G401.6 (cell line): ENCODE measurements around the gene TRAPPC2L.

Source experiments
- FAIRE-seq: peaks from 2 replicates; lab custom pipeline; 2012; peaks lifted over from hg19 to GRCh38; lab: Jason Lieb, UNC

The TRAPPC2L gene

DNA sequence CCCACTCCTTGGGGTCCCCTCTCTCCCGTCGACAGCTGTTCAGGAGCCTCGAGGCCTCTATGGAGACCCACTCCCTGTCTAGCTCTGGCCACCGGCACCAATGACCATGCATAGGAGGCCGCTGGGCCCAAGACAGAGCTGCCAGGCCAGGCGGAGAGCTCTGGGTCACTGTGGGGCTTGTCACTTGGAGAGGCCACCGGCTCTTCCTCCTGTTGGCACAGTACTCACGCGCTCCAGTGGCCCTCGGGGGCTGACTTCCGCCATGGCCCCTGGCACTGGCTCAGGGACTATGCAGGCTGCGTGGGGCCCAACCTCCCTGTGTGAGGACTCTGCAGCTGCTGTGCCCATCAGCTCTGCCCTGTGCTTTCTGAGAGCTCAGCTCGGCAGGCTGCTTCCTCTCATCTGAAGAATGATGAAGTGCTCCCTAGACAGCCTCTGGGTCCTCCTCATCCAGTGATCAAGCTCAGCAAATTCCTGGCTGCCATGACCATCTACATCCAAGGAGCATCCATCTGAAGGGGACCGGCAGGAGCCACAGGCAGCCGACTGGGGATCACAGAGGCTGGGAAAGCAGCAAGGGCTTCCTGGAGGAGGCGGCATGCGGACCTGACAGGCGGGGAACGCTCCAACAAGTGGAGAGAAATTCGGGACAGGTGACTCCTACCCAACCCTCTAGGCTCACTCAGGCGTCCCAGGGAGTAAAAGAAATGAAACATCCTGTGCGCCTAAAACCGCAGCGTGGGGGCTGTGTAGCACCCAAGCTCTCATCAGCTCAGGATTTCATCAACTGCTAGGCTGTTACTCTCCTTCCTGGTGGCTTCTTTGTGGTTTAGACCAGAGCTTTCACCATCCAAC is 17.0 kb upstream of the TRAPPC2L start:
- no peak for FAIRE-seq

- FAIRE-seq: no peak
Measured at GRCh38 chr16:88840600-88841215, 16.2 kb upstream of the TRAPPC2L start.

DNA sequence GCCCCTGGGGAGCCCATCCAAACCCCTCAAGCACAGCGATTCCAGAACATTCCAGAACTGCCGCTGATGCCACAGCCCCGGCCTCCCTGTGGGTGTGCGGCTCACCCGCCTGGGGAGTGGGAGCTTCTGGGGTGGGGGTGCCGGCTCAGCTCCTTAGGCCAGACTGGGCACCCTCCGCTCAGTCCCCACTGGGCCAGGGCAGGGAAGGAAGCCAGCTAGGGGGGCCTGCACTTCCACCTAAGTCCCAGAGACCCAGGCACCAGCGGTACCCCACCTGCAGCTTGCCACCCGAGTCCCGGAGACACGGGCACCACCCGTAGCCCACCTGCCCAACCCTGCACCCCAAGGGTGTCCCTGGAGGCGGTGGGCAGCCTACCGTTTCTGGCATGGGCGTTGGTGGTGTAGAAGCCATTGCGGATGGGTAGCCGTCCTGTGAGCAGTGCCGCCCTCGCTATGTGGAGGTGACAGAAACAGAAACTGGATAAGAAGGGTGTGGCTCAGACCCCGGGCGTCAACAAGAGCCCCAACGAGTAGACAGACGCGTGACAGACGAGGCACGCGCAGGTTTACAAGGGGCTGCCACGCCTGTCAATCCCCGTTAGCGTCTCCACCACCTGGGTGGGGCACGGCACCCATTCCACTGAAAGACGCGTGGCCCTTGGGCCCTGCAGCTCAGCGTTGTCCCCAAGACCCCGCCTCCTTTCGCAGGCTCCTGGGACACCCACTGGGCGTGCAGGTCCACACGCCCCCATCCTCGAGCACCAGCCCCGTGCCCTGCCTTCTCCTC is 15.2 kb upstream of the TRAPPC2L start:
- no peak for FAIRE-seq

DNA sequence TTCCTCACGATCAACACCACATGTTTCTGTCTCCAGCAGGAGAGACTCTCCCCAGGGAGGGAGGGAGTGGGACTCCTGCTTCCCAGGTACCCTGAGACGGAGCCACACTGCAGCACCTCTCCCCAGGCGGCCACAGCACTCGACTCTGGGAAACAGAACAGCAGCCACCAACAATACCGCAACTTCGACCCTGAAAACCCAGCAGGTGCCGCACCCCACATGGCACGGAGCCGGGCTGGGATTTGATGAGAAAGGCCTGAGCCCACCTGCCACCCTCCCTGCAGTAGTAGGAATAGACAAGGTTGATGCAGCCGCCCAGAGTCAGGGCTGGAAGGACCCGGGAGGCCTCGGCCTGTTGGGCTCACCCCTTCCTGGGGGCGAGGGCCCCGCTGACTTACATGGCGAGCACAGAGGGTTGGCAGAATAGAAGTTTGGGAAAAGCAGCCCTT is 14.6 kb upstream of the TRAPPC2L start:
- FAIRE-seq: no peak

GRCh38 chr16:88842806-88843205 is 14.1 kb upstream of the TRAPPC2L start:
- FAIRE-seq: no peak

GRCh38 chr16:88843256-88843655 is 13.7 kb upstream of the TRAPPC2L start:
- no peak for FAIRE-seq

DNA sequence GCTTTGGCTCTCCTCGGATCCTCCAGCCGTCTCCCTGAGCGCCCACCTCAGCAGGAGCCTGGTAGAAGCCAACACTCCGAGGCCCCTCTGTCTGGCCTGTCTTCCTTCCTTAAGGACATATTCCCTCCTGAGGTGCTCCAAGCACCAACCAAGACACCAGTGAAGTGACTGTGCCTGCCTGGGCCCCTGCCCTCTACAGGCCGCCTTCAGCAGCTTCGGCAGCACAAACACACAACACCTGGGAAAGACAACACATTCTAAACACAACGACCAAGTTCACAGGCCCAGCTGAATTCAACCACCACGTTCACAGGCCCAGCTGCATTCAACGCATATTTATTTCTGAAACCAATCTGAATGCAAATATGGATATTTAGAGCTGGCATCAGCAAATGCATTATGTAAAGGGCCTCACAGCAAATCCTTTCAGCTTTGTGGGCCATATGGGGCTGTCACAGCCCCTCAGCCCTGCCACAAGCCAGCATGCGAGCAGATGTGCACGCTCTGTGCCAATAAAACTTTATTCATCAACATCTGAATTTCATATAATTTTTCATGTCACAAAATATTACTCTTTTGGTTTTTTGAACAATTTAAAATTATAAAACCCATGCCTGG is 12.4 kb upstream of the TRAPPC2L start:
- FAIRE-seq: no peak

GRCh38 chr16:88846088-88846487 is 10.8 kb upstream of the TRAPPC2L start:
- FAIRE-seq: no peak

GRCh38 chr16:88847654-88848053 is 9.3 kb upstream of the TRAPPC2L start:
- FAIRE-seq: no peak

- no peak for FAIRE-seq
Measured at GRCh38 chr16:88848557-88848956, 8.4 kb upstream of the TRAPPC2L start.

- no peak for FAIRE-seq
Measured at GRCh38 chr16:88850531-88851199, 6.3 kb upstream of the TRAPPC2L start.

- FAIRE-seq: no peak
Measured at GRCh38 chr16:88851616-88852015, 5.3 kb upstream of the TRAPPC2L start.

- no peak for FAIRE-seq
Measured at GRCh38 chr16:88853325-88853941, 3.5 kb upstream of the TRAPPC2L start.

GRCh38 chr16:88854306-88855111 is 2.4 kb upstream of the TRAPPC2L start:
- FAIRE-seq: no peak

GRCh38 chr16:88855176-88855575 is 1.8 kb upstream of the TRAPPC2L start:
- FAIRE-seq: no peak

- no peak for FAIRE-seq
Measured at GRCh38 chr16:88855736-88856121, 1.2 kb upstream of the TRAPPC2L start.

- FAIRE-seq: no peak
Measured at GRCh38 chr16:88856122-88856827, 652 bp upstream of the TRAPPC2L start.

- FAIRE-seq: peak; percentile 45
Measured at GRCh38 chr16:88857728-88858339, 907 bp downstream of the TRAPPC2L start.

- no peak for FAIRE-seq
Measured at GRCh38 chr16:88859381-88860091, 2.6 kb downstream of the TRAPPC2L start.
